Right ventricle myocardium inferior (tissue), 1 donor: Measurements from ENCODE around the gene TCEAL5. TPM values are rescaled to one million over a fixed set of nuclear protein-coding genes. Genes with fewer than 3 reads are reported as not detected.
"Not testable (repeated sequence)": the region's sequence is repeated elsewhere in the genome, so short reads cannot be mapped to it uniquely, and the experiment has no call there.

Experiments
- ATAC-seq: fragments of 200-7000 bp; cut with Tn5 transposase; one replicate; pipeline ENCODE4 v1.9.1; 2020; ENCODE audit warnings: mild to moderate bottlenecking, moderate library complexity
- DNase-seq: peaks from one replicate; pipeline ENCODE4 v3.0.0; 2021; ENCODE audit errors: missing footprints
- intact Hi-C: fragments of 100-400 bp; cut with DNase I; formaldehyde crosslinking; loops from one replicate; pipeline ENCODE4 v1.11.0; 2022
- total RNA-seq: library from RNA; stranded (reverse); fragmentation: NEBNext Ultra II Directional; extraction: Animal tissue kit (Norgen Biotek cat#: 25700); gene quantifications from one replicate; pipeline ENCODE4 v1.2.1, GENCODE V29; 2021
- donor health status: DM: no; HTN: yes; CAD: no; lungs with severe emphysema.

The TCEAL5 gene
- total RNA-seq, 1 donor from 2014 or later: not detected

GRCh38 chrX:103240155-103240554 is 36.4 kb downstream of the TCEAL5 start:
- no peak for ATAC-seq
- DNase-seq: no peak
- intact Hi-C loops: no loop called here

GRCh38 chrX:103236296-103236695 is 40.3 kb downstream of the TCEAL5 start:
- intact Hi-C loops: no loop called here
- no peak for ATAC-seq
- no peak for DNase-seq

DNA sequence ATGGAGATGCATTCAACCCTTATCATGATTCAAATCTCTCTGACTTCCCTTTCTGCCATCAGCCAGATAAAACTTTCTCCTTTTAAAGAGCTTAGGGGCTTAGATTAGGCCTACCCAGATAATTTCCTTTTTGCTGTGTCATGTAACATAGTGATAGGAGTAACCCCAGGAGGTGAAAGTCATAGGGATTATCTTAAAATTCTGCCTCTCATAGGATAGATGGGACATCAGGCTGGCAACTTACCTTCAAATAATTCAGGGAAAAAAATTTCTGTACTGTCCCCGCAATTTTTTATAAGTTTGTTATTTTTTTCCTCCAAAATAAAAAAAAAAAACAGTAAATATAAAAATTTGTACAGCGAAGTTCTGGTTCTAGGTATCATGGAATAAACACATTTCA is 40.9 kb downstream of the TCEAL5 start:
- ATAC-seq, DNase-seq, intact Hi-C loops: not testable (repeated sequence)

DNA sequence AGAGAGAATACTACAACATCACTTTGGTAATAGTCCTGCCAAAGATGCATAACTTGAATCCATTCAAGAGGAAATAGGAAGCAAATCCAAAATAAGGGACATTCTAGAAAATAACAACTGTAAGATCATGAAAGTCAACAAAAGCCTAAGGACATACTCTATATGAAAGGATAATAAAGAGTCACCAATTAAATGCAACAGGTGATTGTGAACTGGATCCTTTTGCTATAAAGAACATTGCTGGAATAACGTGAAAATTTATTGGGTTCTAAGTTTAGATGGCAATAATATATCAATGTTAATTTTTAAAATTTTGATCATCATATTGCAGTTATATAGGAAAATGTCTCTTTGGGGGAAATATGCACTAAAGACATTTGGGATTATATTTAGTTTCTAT is 41.7 kb downstream of the TCEAL5 start:
- ATAC-seq (no peak), DNase-seq (no peak)
- intact Hi-C loops: no loop called here

- DNase-seq: no peak
- no peak for ATAC-seq
- intact Hi-C loops: no loop called here
Observed at GRCh38 chrX:103233263-103233662, 43.3 kb downstream of the TCEAL5 start.

- DNase-seq, ATAC-seq, intact Hi-C loops: not testable (repeated sequence)
Observed at GRCh38 chrX:103225918-103226317, 50.6 kb downstream of the TCEAL5 start.

Other genes starting within 250 kb of the TCEAL5 start
- 0.38 TPM for gene BEX1, start 212.6 kb downstream of the TCEAL5 start, total RNA-seq
- 0.22 TPM for gene NXF3, start 183.6 kb downstream of the TCEAL5 start, total RNA-seq
- 30.3 TPM for gene BEX4, start 61.6 kb downstream of the TCEAL5 start, total RNA-seq
- gene TCEAL8, start 21.6 kb downstream of the TCEAL5 start, total RNA-seq: 38.0 TPM
- gene BEX2, start 34.2 kb upstream of the TCEAL5 start, total RNA-seq: 0.73 TPM
- 3.1 TPM for gene TCEAL7, start 53.5 kb upstream of the TCEAL5 start, total RNA-seq
- gene TCEAL9, start 79.8 kb upstream of the TCEAL5 start, total RNA-seq: 23.4 TPM
- 158 TPM for gene BEX3, start 99.8 kb upstream of the TCEAL5 start, total RNA-seq
- not detected for gene RAB40A, start 242.7 kb upstream of the TCEAL5 start, total RNA-seq